WTC11 (cell line): ENCODE data around the gene CLEC18A.

Source experiments
- ETV6 ChIP-seq: sonication (generic); formaldehyde crosslinking; IDR thresholded peaks from 2 replicates; pipeline ENCODE4 v1.8.1; 2022; ENCODE audit warnings: mild to moderate bottlenecking, missing genetic modification reagents
- FOXJ3 ChIP-seq: sonication (generic); formaldehyde crosslinking; IDR thresholded peaks from 2 replicates; pipeline ENCODE4 v1.9.0; 2021; ENCODE audit warnings: missing genetic modification reagents, mild to moderate bottlenecking, borderline replicate concordance
- NR1H2 ChIP-seq: sonication (generic); formaldehyde crosslinking; IDR thresholded peaks from 2 replicates; pipeline ENCODE4 v1.9.0; 2021; ENCODE audit warnings: mild to moderate bottlenecking, moderate library complexity, missing genetic modification reagents
- TF ChIP-seq, protein P1 (sequence below): sonication (generic); formaldehyde crosslinking; IDR thresholded peaks from 2 replicates; pipeline ENCODE4 v1.8.1; 2023; ENCODE audit warnings: mild to moderate bottlenecking, missing genetic modification reagents, moderate library complexity
- TF ChIP-seq, protein P2 (sequence below): fragments of 200-600 bp; IDR thresholded peaks from 2 replicates; pipeline ENCODE4 v1.8.0; 2022; ENCODE audit warnings: antibody characterized with exemption
- TF ChIP-seq, protein P3 (sequence below): sonication (generic); formaldehyde crosslinking; IDR thresholded peaks from 2 replicates; pipeline ENCODE4 v1.8.0; 2022; ENCODE audit warnings: mild to moderate bottlenecking, missing genetic modification reagents
- TF ChIP-seq, protein P4 (sequence below): sonication (generic); formaldehyde crosslinking; IDR thresholded peaks from 2 replicates; pipeline ENCODE4 v1.8.1; 2023; ENCODE audit warnings: mild to moderate bottlenecking, moderate library complexity, missing genetic modification reagents

DNA sequence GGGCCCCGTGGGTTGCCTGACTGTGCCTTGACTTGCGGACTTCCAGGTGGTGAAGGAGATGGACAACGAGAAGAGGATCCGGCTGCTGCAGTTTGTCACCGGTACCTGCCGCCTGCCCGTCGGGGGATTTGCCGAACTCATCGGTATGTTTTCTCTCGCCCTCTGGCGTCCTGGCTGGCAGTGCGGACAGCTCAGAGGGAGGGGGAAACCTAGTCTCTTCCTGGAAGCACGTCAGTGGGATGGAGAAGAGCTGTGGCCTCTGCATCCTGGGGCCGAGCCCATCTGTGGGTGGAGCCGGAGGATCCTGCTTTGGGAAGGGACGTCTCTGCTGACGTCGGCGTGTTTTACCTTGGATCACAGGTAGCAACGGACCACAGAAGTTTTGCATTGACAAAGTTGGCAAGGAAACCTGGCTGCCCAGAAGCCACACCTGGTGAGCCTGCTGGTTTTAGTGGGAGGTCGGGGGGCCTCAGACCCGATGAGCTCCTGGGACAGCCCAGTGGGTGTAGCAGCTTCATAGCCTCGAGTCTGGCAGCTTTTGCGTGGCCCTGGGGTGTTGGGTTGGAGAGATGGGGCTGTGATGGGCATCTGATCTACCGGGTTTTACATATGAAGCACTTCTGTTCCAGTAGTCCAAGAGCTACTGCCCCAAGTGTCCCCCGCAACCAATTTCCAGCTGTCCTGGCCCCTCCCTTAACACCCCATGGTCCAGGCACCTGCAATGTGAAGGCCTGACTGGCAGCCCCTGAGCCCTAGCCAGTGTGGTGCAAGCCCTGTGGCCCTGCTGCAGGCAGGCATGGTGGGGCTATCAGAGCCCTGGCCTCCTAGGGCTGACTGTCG lies 11.9 kb upstream of the CLEC18A start:
- TF ChIP-seq, protein P1, sequence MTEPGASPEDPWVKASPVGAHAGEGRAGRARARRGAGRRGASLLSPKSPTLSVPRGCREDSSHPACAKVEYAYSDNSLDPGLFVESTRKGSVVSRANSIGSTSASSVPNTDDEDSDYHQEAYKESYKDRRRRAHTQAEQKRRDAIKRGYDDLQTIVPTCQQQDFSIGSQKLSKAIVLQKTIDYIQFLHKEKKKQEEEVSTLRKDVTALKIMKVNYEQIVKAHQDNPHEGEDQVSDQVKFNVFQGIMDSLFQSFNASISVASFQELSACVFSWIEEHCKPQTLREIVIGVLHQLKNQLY (CRISPR knock-in tag), result no peak
- TF ChIP-seq ETV6 (CRISPR knock-in tag) (no peak), FOXJ3 (CRISPR knock-in tag) (no peak), NR1H2 (no peak)
- TF ChIP-seq, protein P2, sequence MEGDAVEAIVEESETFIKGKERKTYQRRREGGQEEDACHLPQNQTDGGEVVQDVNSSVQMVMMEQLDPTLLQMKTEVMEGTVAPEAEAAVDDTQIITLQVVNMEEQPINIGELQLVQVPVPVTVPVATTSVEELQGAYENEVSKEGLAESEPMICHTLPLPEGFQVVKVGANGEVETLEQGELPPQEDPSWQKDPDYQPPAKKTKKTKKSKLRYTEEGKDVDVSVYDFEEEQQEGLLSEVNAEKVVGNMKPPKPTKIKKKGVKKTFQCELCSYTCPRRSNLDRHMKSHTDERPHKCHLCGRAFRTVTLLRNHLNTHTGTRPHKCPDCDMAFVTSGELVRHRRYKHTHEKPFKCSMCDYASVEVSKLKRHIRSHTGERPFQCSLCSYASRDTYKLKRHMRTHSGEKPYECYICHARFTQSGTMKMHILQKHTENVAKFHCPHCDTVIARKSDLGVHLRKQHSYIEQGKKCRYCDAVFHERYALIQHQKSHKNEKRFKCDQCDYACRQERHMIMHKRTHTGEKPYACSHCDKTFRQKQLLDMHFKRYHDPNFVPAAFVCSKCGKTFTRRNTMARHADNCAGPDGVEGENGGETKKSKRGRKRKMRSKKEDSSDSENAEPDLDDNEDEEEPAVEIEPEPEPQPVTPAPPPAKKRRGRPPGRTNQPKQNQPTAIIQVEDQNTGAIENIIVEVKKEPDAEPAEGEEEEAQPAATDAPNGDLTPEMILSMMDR, result no peak
- TF ChIP-seq, protein P3, sequence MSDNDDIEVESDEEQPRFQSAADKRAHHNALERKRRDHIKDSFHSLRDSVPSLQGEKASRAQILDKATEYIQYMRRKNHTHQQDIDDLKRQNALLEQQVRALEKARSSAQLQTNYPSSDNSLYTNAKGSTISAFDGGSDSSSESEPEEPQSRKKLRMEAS (CRISPR knock-in tag), result no peak
- TF ChIP-seq, protein P4, sequence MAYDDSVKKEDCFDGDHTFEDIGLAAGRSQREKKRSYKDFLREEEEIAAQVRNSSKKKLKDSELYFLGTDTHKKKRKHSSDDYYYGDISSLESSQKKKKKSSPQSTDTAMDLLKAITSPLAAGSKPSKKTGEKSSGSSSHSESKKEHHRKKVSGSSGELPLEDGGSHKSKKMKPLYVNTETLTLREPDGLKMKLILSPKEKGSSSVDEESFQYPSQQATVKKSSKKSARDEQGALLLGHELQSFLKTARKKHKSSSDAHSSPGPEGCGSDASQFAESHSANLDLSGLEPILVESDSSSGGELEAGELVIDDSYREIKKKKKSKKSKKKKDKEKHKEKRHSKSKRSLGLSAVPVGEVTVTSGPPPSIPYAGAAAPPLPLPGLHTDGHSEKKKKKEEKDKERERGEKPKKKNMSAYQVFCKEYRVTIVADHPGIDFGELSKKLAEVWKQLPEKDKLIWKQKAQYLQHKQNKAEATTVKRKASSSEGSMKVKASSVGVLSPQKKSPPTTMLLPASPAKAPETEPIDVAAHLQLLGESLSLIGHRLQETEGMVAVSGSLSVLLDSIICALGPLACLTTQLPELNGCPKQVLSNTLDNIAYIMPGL (CRISPR knock-in tag), result no peak
